Common myeloid progenitor, CD34-positive (primary cell): ENCODE data around the gene CACNA2D3.

Experiments used
- CTCF ChIA-PET: fragments of 350-600 bp; sonication (Branson Sonifier 250); formaldehyde crosslinking; loops from one replicate; lab custom pipeline; 2021; ENCODE audit warnings: antibody characterized with exemption; lab: Charles Lee
- POLR2A ChIA-PET: fragments of 350-600 bp; sonication (Branson Sonifier 250); formaldehyde crosslinking; loops from one replicate; lab custom pipeline; 2021; ENCODE audit warnings: antibody characterized with exemption; lab: Charles Lee
- DNase-seq, 3 donors: peaks; one replicate each; pipeline versions ENCODE4 v3.0.0 to v3.0.0-alpha.2; 2013
- H3K27ac ChIP-seq, 2 experiments: 1 replicate in 1 of 2; 2 replicates in 1 of 2; pipeline ENCODE4 v1.7.0; 2013; ENCODE audit warnings: inconsistent platforms in 2 of 2, low read length in 2 of 2, mild to moderate bottlenecking in 2 of 2, low read depth in 1 of 2, moderate library complexity in 1 of 2; ENCODE audit not compliant: severe bottlenecking in 2 of 2, insufficient read depth in 1 of 2, poor library complexity in 1 of 2
- H3K27me3 ChIP-seq, 5 experiments: replicated peaks in 2 of 5; 1 replicate in 3 of 5; 2 replicates in 2 of 5; pipeline versions ENCODE4 v1.6.1 to v1.7.0; 2013; ENCODE audit warnings: low read length in 4 of 5, mild to moderate bottlenecking in 2 of 5, moderate library complexity in 2 of 5, inconsistent platforms in 1 of 5; ENCODE audit not compliant: insufficient read depth in 5 of 5, control insufficient read depth in 4 of 5
- H3K36me3 ChIP-seq, 4 experiments: 1 replicate in 2 of 4; 2 replicates in 2 of 4; pipeline versions ENCODE4 v1.6.1 to v1.7.0; 2013; ENCODE audit warnings: low read length in 3 of 4, control low read depth in 1 of 4, mild to moderate bottlenecking in 1 of 4; ENCODE audit not compliant: control insufficient read depth in 4 of 4, insufficient read depth in 4 of 4
- H3K4me1 ChIP-seq, 4 experiments: 1 replicate in 3 of 4; 2 replicates in 1 of 4; pipeline versions ENCODE4 v1.6.1 to v1.7.1; 2013; ENCODE audit warnings: low read length in 3 of 4, mild to moderate bottlenecking in 3 of 4, control low read depth in 1 of 4, inconsistent platforms in 1 of 4, moderate library complexity in 1 of 4; ENCODE audit not compliant: control insufficient read depth in 4 of 4, insufficient read depth in 4 of 4; ENCODE audit errors: control extremely low read depth in 1 of 4
- H3K4me3 ChIP-seq, 7 experiments: 1 replicate in 4 of 7; 2 replicates in 3 of 7; pipeline versions ENCODE4 v1.5.1 to v1.7.0; 2013; ENCODE audit warnings: mild to moderate bottlenecking in 7 of 7, low read length in 6 of 7, moderate library complexity in 6 of 7, inconsistent platforms in 2 of 7, low read depth in 2 of 7, control low read depth in 1 of 7; ENCODE audit not compliant: insufficient read depth in 4 of 7, control insufficient read depth in 1 of 7; ENCODE audit errors: extremely low read depth in 1 of 7
- H3K9me3 ChIP-seq, 5 experiments: 1 replicate in 4 of 5; 2 replicates in 1 of 5; pipeline versions ENCODE4 v1.6.1 to v1.7.1; 2013; ENCODE audit warnings: low read length in 4 of 5, mild to moderate bottlenecking in 2 of 5, inconsistent platforms in 1 of 5, low read depth in 1 of 5, moderate library complexity in 1 of 5; ENCODE audit not compliant: control insufficient read depth in 4 of 5, insufficient read depth in 2 of 5; ENCODE audit errors: control extremely low read depth in 1 of 5
- WGBS: methylation state at CpG from one replicate; pipeline ENCODE4 v1.1.5; 2013; ENCODE audit not compliant: insufficient coverage; 5-methylcytosine and 5-hydroxymethylcytosine counted together

CACNA2D3 gene

DNA sequence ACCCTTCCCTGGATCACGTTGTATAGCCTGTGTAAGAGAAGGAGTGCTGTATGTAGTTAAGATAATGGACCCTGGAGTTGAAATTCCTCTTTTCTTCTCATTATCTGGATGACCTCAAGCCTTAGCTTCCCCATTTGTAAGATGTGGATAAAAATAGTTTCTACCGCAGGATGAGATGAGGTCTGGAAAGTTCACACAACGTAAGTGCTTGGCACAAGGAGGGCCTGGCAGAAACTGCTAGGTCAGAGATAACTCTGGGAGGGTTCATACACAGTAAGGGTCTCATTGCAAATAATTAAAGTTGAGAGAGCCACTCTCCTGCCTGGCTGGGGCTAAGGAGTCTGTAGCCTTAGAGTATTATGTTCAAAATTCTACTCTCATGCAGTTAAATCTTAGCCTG is 591.1 kb downstream of the CACNA2D3 start:
- CTCF ChIA-PET, result no interaction called here
- Histone ChIP-seq H3K27me3 (no peaks in the 10 kb centered on the region), H3K4me1 (no peaks in the 10 kb centered on the region), H3K9me3 (no peaks in the 10 kb centered on the region), H3K36me3 (no peaks in the 10 kb centered on the region), H3K4me3 (no peak overlapping the region), H3K27ac (no peak overlapping the region)
- 0% methylated on average over 2 of the region's 3 CpGs for WGBS
- POLR2A ChIA-PET, result no interaction called here
- DNase-seq, result peak in 2 of 3 donors; percentile 2 to 17

DNA sequence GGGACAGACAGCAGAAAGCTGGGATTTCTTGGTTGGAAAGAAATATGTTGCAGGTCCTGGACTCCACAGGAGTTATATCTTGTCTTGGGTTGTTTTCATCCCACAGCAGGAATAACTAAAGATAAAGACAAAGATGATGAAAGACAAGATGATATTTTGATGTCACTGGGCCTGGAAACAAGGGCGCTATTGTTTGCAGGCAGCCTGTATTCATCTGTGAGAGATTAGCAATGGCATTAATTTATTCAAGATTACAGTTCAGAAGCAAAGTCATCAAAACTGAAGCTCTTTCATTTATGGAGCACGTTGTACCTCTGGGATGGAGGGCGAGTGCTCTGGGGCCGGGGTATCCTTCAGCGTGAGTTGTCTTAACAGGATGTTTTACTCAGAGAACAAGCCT is 591.7 kb downstream of the CACNA2D3 start:
- CTCF ChIA-PET, result no interaction called here
- WGBS, result 97% methylated on average over 5 of the region's 5 CpGs
- POLR2A ChIA-PET, result no interaction called here

DNA sequence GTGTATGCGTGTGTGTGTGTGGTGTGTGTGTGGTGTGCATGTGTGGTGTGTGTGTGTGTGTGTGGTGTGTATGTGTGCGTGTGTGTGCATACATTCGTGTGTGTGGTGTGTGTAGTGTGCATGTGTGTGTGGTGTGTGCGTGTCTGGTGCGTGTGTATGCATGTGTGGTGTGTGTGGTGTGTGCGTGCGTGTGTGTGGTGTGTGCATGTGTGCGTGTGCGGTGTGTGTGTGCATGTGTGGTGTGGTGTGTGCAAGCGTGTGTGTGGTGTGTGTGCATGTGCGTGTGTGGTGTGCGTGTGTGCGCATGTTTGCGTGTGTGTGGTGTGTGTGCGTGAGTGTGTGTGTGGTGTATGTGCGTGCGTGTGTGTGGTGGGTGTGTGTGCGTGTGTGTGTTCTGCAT is 595.2 kb downstream of the CACNA2D3 start:
- Histone ChIP-seq H3K36me3 (no peaks in the 10 kb centered on the region), H3K27me3 (no peaks in the 10 kb centered on the region), H3K27ac (no peak overlapping the region), H3K4me3 (no peak overlapping the region), H3K9me3 (no peaks in the 10 kb centered on the region), H3K4me1 (no peaks in the 10 kb centered on the region)
- 94% methylated on average over 5 of the region's 18 CpGs for WGBS
- POLR2A ChIA-PET, result no interaction called here
- CTCF ChIA-PET, result no interaction called here
- DNase-seq, result peak in 1 of 3 donors; percentile 3

More for the DNA sequence above, 591.7 kb downstream of the CACNA2D3 start:
- Histone ChIP-seq H3K36me3 (no peaks in the 10 kb centered on the region), H3K27me3 (no peaks in the 10 kb centered on the region), H3K9me3 (no peaks in the 10 kb centered on the region), H3K4me1 (no peaks in the 10 kb centered on the region), H3K4me3 (no peak overlapping the region), H3K27ac (no peak overlapping the region)
- no peak for DNase-seq

DNA sequence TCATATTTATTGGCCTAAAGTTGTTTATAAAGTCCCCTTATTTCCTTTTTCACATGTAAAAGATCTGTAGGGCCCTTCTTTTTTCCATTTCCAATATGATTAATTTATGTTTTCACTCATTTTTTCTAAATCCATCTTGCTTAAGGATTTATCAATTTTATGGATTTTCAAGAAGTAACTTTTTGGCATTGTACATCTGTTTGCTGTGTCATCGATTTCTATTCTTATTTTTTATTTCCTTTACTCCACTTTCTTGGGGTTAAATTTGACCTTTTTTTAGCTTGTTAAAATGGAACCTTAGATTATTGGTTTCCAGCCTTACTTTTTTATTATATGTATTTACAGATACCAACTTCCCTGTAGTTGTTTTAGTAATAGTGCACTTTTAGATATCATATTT is 597.6 kb downstream of the CACNA2D3 start:
- no CpG with 5 or more reads among the region's 1 CpG for WGBS
- no peak for DNase-seq
- H3K27ac ChIP-seq, result no peak overlapping the region
- no peaks in the 10 kb centered on the region for H3K4me1 ChIP-seq
- no peaks in the 10 kb centered on the region for H3K27me3 ChIP-seq
- CTCF ChIA-PET, result no interaction called here
- POLR2A ChIA-PET, result no interaction called here
- H3K4me3 ChIP-seq, result no peak overlapping the region
- no peaks in the 10 kb centered on the region for H3K36me3 ChIP-seq
- no peaks in the 10 kb centered on the region for H3K9me3 ChIP-seq

DNA sequence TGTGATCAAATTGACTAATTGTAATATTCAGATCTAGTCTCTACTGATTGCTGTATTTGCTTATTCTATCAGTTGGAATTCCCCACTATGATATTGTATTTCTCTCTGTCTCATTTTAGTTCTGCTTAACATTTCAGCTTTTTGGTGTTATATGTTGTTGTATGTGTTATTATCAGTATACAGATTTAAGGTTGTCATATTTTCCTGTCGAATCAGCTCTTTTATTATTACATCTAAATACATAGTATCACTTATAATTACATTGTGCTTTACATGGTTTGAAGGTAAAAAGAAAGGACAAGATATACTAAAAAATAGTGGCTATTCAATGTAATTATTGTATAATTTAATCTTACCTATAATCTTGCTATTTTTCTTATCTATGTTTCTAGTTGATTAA is 598.3 kb downstream of the CACNA2D3 start:
- Histone ChIP-seq H3K36me3 (no peaks in the 10 kb centered on the region), H3K4me3 (no peak overlapping the region), H3K9me3 (no peaks in the 10 kb centered on the region), H3K4me1 (no peaks in the 10 kb centered on the region), H3K27ac (no peak overlapping the region), H3K27me3 (no peaks in the 10 kb centered on the region)
- ChIA-PET CTCF (no interaction called here), POLR2A (no interaction called here)
- DNase-seq, result no peak
- WGBS, result no CpG with 5 or more reads among the region's 1 CpG

DNA sequence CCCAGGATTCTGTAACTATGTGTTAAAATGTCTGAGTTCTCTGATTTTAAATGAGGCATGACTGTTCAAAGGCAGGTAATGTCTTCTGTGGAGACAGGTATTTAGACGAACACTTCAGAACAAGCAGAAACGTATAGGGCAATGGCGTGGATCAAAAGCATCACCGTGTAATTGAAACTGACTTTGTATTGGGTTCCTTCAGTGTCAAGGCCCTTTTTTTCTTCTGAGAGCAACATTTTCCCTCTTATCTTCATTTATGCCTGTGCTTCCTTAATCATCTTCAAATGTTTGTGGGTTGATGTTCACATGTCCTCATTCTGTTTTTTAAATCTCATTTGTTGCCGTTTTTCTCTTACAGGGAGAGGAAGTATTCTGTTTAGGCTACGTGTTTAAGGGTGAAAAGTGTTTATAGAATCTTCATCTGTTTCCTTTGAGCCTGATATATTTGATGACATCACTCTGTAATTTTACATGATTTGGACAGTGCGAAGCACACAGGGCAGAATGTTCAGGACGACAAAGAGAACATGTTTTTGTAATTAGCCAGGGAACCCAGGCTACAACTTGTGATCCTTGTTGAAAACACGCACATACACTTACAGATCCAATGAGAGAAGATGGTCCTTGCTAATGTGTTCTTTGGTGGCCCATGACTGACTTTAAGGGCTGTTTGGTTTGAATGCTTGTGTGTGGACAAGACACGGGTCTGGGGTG is 609.5 kb downstream of the CACNA2D3 start:
- no peaks in the 10 kb centered on the region for H3K36me3 ChIP-seq
- no peak overlapping the region for H3K27ac ChIP-seq
- ChIA-PET POLR2A (no interaction called here), CTCF (no interaction called here)
- DNase-seq, result no peak
- H3K9me3 ChIP-seq, result peaks cover 0 to 4% (median 0%) of the 10 kb centered on the region in 5 experiments
- H3K4me3 ChIP-seq, result no peak overlapping the region
- H3K4me1 ChIP-seq, result no peaks in the 10 kb centered on the region
- H3K27me3 ChIP-seq, result no peaks in the 10 kb centered on the region
- WGBS, result 85% methylated on average over 7 of the region's 10 CpGs

DNA sequence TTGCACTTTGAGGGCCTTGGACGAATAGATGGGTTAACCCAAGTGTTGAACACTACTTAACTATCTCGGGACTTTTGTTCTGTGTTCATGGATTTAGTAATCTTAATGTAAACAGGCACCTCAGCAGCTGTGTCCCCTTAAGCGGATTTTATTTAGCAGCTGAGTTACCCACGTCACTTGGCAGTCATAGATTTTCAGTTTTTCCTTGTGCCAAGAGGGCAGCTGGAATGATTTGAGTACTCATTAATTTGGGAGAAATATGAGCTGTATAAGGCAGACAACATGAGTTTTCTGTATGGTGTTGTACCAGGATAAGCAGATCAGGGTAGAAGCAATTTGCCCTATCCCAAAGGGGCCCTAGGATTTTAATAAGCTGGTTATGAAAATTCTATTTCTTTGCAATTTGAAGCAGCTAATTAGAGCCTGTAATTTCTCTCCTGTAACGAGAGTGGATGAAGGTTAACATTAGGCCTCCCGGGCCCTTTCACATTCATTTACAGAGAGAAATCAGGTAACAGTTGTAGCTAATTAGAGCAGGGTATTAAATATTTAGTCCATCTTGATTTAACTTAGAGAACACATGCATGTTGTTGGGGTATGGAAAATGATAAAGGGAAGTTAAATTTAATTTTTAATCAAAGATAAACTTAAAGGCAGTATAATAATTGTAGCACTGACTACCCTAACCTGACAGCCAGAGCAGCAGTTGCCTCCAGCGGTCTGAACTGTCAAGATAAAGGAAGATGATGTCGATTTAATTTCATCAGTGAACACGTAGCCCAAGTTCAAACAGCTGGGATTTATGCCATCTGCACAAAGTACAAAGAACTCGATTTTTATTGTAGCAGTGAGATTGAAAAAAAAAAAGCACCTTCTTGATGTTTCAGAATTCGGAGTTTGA is 611.0 kb downstream of the CACNA2D3 start:
- no peaks in the 10 kb centered on the region for H3K4me1 ChIP-seq
- H3K9me3 ChIP-seq, result peaks cover 0 to 4% (median 0%) of the 10 kb centered on the region in 5 experiments
- no peak for DNase-seq
- H3K36me3 ChIP-seq, result no peaks in the 10 kb centered on the region
- ChIA-PET POLR2A (no interaction called here), CTCF (no interaction called here)
- no peaks in the 10 kb centered on the region for H3K27me3 ChIP-seq
- no peak overlapping the region for H3K27ac ChIP-seq
- no peak overlapping the region for H3K4me3 ChIP-seq
- WGBS, result 88% methylated on average over 8 of the region's 11 CpGs
